ENCODE results near the gene ASPRV1.

GRCh38 chr2:69968609-69969008 lies 7.2 kb upstream of the ASPRV1 start:
- TF ChIP-seq CTCF (IDR thresholded peaks at IDR 0.05; ENCODE audit: low read depth, low read length, missing input control) (no peak), SP1 (IDR thresholded peaks at IDR 0.05) (no peak), RAD21 (IDR thresholded peaks at IDR 0.05) (no peak), YY1 (IDR thresholded peaks at IDR 0.05) (no peak), GABPA (IDR thresholded peaks at IDR 0.05 in 1 of 2, conservative IDR thresholded peaks at IDR 0.05 in 1 of 2) (no peak), EGR1 (IDR thresholded peaks at IDR 0.05; ENCODE audit: low read depth in 2 of 2) (no peak), MAX (IDR thresholded peaks at IDR 0.05) (no peak), JUND (IDR thresholded peaks at IDR 0.05) (no peak), REST (IDR thresholded peaks at IDR 0.05) (no peak)

All from liver (tissue), 3 donors.